HFF-Myc (cell line): ENCODE results near the gene BAHD1.

Experiments used
- DNase-seq: peaks from one replicate; pipeline ENCODE4 v3.0.0-alpha.2; 2011; ENCODE audit warnings: low read depth; ENCODE audit errors: extremely low read depth
- H3K4me3 ChIP-seq: replicated peaks from 2 replicates; pipeline ENCODE4 v1.5.1; 2011; ENCODE audit warnings: low read depth, mild to moderate bottlenecking, control low read depth, low read length
- CTCF ChIP-seq: IDR thresholded peaks from 2 replicates; pipeline ENCODE4 v1.5.1; 2012; ENCODE audit warnings: mild to moderate bottlenecking, low read depth, low read length, control low read depth; ENCODE audit errors: missing control alignments

BAHD1 gene

GRCh38 chr15:40465939-40466338, 25.2 kb downstream of the BAHD1 start:
- no peak overlapping the region for H3K4me3 ChIP-seq
- TF ChIP-seq CTCF = no peak
- no peak for DNase-seq

GRCh38 chr15:40466426-40467260, 25.9 kb downstream of the BAHD1 start:
- DNase-seq = no peak
- no peak for TF ChIP-seq CTCF
- no peak overlapping the region for H3K4me3 ChIP-seq

- TF ChIP-seq CTCF = no peak
- DNase-seq = no peak
- H3K4me3 ChIP-seq = no peak overlapping the region
Observed at GRCh38 chr15:40467261-40467615, 26.5 kb downstream of the BAHD1 start.

GRCh38 chr15:40468898-40469331, 28.2 kb downstream of the BAHD1 start:
- no peak overlapping the region for H3K4me3 ChIP-seq
- DNase-seq = no peak
- no peak for TF ChIP-seq CTCF

GRCh38 chr15:40469776-40470390, 29.1 kb downstream of the BAHD1 start:
- DNase-seq = no peak
- no peak for TF ChIP-seq CTCF
- H3K4me3 ChIP-seq = no peak overlapping the region; the same call in 1 of the 2 replicates

GRCh38 chr15:40470423-40471104, 29.8 kb downstream of the BAHD1 start, which contains the start of gene CHST14:
CHST14 (plus strand) TSS chr15:40470984; CDS start chr15:40471214, 230 bp downstream.
- no peak for DNase-seq
- no peak for TF ChIP-seq CTCF
- H3K4me3 ChIP-seq = peak within 1 kb of the TSS; percentile 71
